GM18511 (cell line): ENCODE results near the gene EXOC3L2.

Experiments
- ATAC-seq: cut with Tn5 transposase; IDR thresholded peaks from one replicate; pipeline ENCODE4 v1.9.1; 2021; ENCODE audit warnings: mild to moderate bottlenecking, moderate library complexity; ENCODE audit not compliant: unreplicated experiment

EXOC3L2 gene

GRCh38 chr19:45163156-45163555, 82.1 kb downstream of the EXOC3L2 start:
- no peak for ATAC-seq

GRCh38 chr19:45162608-45163143, 82.5 kb downstream of the EXOC3L2 start:
- no peak for ATAC-seq
